Ectodermal cell (in vitro differentiated cells): Measurements from ENCODE around the gene H6PD.

Source experiments
- H3K27ac ChIP-seq: 2 replicates; pipeline ENCODE4 v1.7.0; 2013; ENCODE audit warnings: mild to moderate bottlenecking, low read depth, low read length; ENCODE audit not compliant: insufficient read depth, poor library complexity, severe bottlenecking
- H3K27me3 ChIP-seq: 2 replicates; pipeline ENCODE4 v1.7.0; 2013; ENCODE audit warnings: mild to moderate bottlenecking, low read length; ENCODE audit not compliant: insufficient read depth, control insufficient read depth, poor library complexity, severe bottlenecking
- H3K36me3 ChIP-seq: one replicate; pipeline ENCODE4 v1.7.0; 2013; ENCODE audit warnings: low read length; ENCODE audit not compliant: control insufficient read depth, insufficient read depth
- H3K4me1 ChIP-seq: one replicate; pipeline ENCODE4 v1.7.0; 2013; ENCODE audit warnings: low read length; ENCODE audit not compliant: control insufficient read depth, insufficient read depth
- H3K4me3 ChIP-seq: 2 replicates; pipeline ENCODE4 v1.7.0; 2013; ENCODE audit warnings: low read depth, low read length, control low read depth; ENCODE audit not compliant: insufficient read depth
- H3K9me3 ChIP-seq: 2 replicates; pipeline ENCODE4 v1.7.0; 2013; ENCODE audit warnings: mild to moderate bottlenecking, low read length, moderate library complexity; ENCODE audit not compliant: control insufficient read depth
- WGBS, 2 experiments: methylation state at CpG; one replicate each; pipeline ENCODE4 v1.1.7; 2013; ENCODE audit warnings: missing lambda C conversion rate in 2 of 2; 5-methylcytosine and 5-hydroxymethylcytosine counted together

H6PD gene

GRCh38 chr1:9207086-9207485 lies 27.5 kb upstream of the H6PD start:
- Histone ChIP-seq H3K36me3 (no peaks in the 10 kb centered on the region), H3K27me3 (peaks cover 25% of the 10 kb centered on the region), H3K9me3 (no peaks in the 10 kb centered on the region), H3K4me3 (no peak overlapping the region), H3K4me1 (peaks cover 7% of the 10 kb centered on the region), H3K27ac (no peak overlapping the region)
- 90 to 93% methylated on average over 5 of the region's 5 CpGs for WGBS, 2 experiments

- 94 to 96% methylated on average over 5 of the region's 5 CpGs for WGBS, 2 experiments
- no peak overlapping the region for H3K27ac ChIP-seq
- H3K36me3 ChIP-seq, result no peaks in the 10 kb centered on the region
- peaks cover 18% of the 10 kb centered on the region for H3K27me3 ChIP-seq
- H3K9me3 ChIP-seq, result no peaks in the 10 kb centered on the region
- H3K4me1 ChIP-seq, result peaks cover 3% of the 10 kb centered on the region
- H3K4me3 ChIP-seq, result no peak overlapping the region
Observed at GRCh38 chr1:9207715-9208114, 26.9 kb upstream of the H6PD start.

- Histone ChIP-seq H3K4me1 (peaks cover 5% of the 10 kb centered on the region), H3K9me3 (no peaks in the 10 kb centered on the region), H3K4me3 (no peak overlapping the region), H3K36me3 (no peaks in the 10 kb centered on the region), H3K27ac (no peak overlapping the region), H3K27me3 (no peaks in the 10 kb centered on the region)
- WGBS, 2 experiments, result 75 to 79% methylated on average over 13 of the region's 13 CpGs
Observed at GRCh38 chr1:9211291-9211811, 23.2 kb upstream of the H6PD start.

DNA sequence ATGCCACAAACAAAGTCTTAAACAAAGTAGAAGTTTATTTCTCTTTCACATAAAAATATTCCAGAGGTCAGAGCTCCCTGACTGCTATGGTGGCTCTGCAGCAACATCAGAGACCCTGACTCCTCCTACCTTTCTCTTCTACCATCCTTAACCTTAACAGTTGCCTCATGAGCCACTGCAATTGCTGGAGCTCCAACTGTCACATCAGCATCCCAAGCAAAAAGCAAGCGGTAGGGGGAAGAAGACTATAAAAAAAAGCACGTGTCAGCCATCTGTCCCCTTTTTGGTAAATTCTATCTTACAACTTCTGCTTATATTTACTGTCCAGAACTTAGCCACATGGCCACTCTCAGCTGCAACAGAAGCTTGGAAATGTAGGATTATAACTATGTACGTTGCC lies 21.8 kb upstream of the H6PD start:
- 86 to 95% methylated on average over 3 of the region's 3 CpGs for WGBS, 2 experiments
- Histone ChIP-seq H3K36me3 (no peaks in the 10 kb centered on the region), H3K27me3 (no peaks in the 10 kb centered on the region), H3K4me3 (no peak overlapping the region), H3K4me1 (peaks cover 5% of the 10 kb centered on the region), H3K9me3 (no peaks in the 10 kb centered on the region), H3K27ac (no peak overlapping the region)

- Histone ChIP-seq H3K4me3 (no peak overlapping the region), H3K27ac (no peak overlapping the region), H3K27me3 (no peaks in the 10 kb centered on the region), H3K36me3 (no peaks in the 10 kb centered on the region), H3K9me3 (no peaks in the 10 kb centered on the region), H3K4me1 (peaks cover 5% of the 10 kb centered on the region)
- 86% methylated on average over 10 of the region's 10 CpGs for WGBS, 2 experiments
Observed at GRCh38 chr1:9213956-9214355, 20.6 kb upstream of the H6PD start.

DNA sequence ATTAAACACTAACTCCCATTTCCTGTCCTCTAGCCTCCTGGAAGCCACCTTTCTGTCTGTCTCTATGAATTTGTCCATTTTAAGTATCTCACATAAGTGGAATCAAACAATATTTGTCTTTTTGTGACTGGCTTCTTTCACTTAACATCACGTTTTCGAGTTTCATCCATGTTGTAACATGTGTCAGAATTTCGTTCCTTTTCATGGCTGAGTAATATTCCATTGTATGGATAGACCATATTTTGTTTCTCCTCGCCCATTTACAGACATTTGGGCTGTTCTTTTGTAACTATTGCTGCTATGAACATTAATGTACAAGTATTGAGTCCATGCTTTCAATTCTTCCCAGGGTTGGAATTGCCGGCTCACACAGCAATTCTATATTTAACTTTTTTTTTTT lies 15.7 kb upstream of the H6PD start:
- Histone ChIP-seq H3K27ac (no peak overlapping the region), H3K27me3 (no peaks in the 10 kb centered on the region), H3K4me1 (peaks cover 5% of the 10 kb centered on the region), H3K9me3 (no peaks in the 10 kb centered on the region), H3K4me3 (no peak overlapping the region), H3K36me3 (no peaks in the 10 kb centered on the region)
- 65 to 79% methylated on average over 4 to 5 of the region's 5 CpGs for WGBS, 2 experiments

- Histone ChIP-seq H3K27me3 (no peaks in the 10 kb centered on the region), H3K36me3 (no peaks in the 10 kb centered on the region), H3K27ac (no peak overlapping the region), H3K4me1 (no peaks in the 10 kb centered on the region), H3K9me3 (no peaks in the 10 kb centered on the region), H3K4me3 (no peak overlapping the region)
- 92% methylated on average over 14 of the region's 14 CpGs for WGBS, 2 experiments
Observed at GRCh38 chr1:9222846-9223625, 11.5 kb upstream of the H6PD start.

DNA sequence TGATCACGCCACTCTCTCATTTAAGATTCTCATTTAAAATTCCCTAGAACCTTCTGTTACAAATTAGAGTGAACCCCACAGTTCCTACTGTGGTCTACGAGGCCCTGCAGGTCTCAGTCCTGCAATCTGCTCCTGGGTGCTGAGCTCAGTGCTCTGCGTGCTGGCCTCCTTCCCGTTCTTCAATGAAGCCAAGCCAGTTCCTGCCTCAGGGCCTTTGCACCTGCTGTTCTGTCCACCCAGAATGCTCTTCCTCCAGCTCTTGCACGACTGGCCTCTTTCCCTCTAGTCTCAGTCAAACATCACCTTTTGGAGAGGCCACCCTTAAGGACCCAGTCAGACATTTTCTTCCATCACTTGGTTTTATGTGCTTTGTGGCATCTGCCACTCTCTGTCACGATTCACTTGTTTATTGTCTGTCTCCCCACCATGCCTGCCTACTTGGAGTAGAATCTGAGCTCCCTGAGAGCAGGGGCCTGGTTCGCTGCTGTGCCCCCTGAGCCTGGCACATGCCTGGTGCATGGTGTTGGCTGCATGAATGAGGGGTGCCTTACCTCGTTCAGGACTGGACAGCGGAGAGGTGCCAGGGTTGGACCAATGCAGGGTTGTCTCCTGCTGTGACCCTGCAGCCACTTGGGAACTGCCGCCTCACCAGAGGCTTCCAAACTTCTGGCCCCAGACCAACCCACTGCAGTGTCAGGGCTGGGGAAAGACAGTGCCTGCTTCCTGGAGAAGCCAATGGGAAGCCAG lies 9.7 kb upstream of the H6PD start:
- H3K9me3 ChIP-seq, result no peaks in the 10 kb centered on the region
- H3K4me3 ChIP-seq, result no peak overlapping the region
- no peaks in the 10 kb centered on the region for H3K36me3 ChIP-seq
- WGBS, 2 experiments, result 91 to 94% methylated on average over 10 of the region's 10 CpGs
- H3K27ac ChIP-seq, result no peak overlapping the region
- H3K27me3 ChIP-seq, result no peaks in the 10 kb centered on the region
- no peaks in the 10 kb centered on the region for H3K4me1 ChIP-seq

DNA sequence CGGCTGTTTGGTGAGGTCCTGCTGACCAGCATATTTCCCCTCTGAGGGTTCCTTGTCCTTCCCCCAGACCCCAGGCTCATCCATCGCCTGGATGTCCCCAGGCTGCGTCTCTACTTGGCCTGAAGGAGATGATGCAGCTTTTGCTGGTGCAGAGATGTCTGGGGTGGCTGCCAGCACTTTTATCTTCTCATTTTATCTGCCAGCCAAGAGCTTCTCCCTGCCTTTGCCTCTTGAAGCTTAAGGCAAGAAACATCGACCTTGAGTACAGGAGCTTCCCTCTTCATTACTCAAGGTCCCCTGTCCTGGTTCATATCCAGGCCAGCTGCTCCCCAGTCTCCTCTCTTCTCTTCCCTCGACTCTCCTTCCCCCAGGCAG lies 9.2 kb upstream of the H6PD start:
- no peaks in the 10 kb centered on the region for H3K36me3 ChIP-seq
- H3K27ac ChIP-seq, result no peak overlapping the region
- WGBS, 2 experiments, result 89 to 95% methylated on average over 5 of the region's 5 CpGs
- H3K4me1 ChIP-seq, result no peaks in the 10 kb centered on the region
- H3K9me3 ChIP-seq, result no peaks in the 10 kb centered on the region
- no peak overlapping the region for H3K4me3 ChIP-seq
- no peaks in the 10 kb centered on the region for H3K27me3 ChIP-seq

DNA sequence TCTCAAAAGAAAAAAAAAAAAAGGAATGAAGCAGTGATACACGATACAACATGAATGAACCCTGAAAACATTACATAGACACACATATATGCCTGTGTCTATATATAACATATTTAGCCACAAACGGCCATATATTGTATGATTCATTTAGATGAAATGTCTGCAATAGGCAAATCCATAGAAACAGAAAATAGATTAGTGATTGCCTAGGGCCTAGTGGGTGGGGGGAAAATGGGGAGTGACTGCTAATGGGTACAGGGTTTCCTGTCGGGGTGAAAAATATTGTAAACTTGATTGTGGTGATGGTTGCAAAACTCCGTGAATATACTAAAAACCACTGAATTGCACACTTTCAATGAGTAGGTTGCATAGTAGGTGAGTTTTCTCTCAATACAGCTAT lies 6.0 kb upstream of the H6PD start:
- Histone ChIP-seq H3K4me3 (no peak overlapping the region), H3K9me3 (no peaks in the 10 kb centered on the region), H3K27ac (no peak overlapping the region), H3K27me3 (no peaks in the 10 kb centered on the region), H3K4me1 (no peaks in the 10 kb centered on the region), H3K36me3 (no peaks in the 10 kb centered on the region)
- WGBS, 2 experiments, result 89 to 91% methylated on average over 3 of the region's 4 CpGs
